RWPE2 (cell line): ENCODE measurements around the gene PARP16.

Source experiments
- ATAC-seq: fragments of 200-7000 bp; cut with Tn5 transposase; 3 replicates; pipeline ENCODE4 v1.9.1; 2021; ENCODE audit warnings: low read depth
- DNase-seq: peaks from one replicate; pipeline ENCODE4 v3.0.0-alpha.2; 2020; ENCODE audit warnings: low spot score
- H3K27ac ChIP-seq: fragments of 450-650 bp; 2 replicates; pipeline ENCODE4 v1.5.1; 2017; ENCODE audit warnings: mild to moderate bottlenecking; ENCODE audit not compliant: poor library complexity, severe bottlenecking
- H3K27me3 ChIP-seq: fragments of 250-450 bp; sonication (Bioruptor Pico); 2 replicates; pipeline ENCODE4 v1.5.1; 2021; ENCODE audit warnings: mild to moderate bottlenecking, moderate library complexity; ENCODE audit not compliant: insufficient read depth, poor library complexity, severe bottlenecking
- H3K36me3 ChIP-seq: fragments of 250-450 bp; sonication (Bioruptor Pico); 2 replicates; pipeline ENCODE4 v1.5.1; 2020; ENCODE audit warnings: low read depth, mild to moderate bottlenecking, moderate library complexity
- H3K4me1 ChIP-seq: fragments of 250-450 bp; sonication (Bioruptor Pico); 2 replicates; pipeline ENCODE4 v1.5.1; 2021; ENCODE audit warnings: mild to moderate bottlenecking, moderate library complexity; ENCODE audit not compliant: insufficient read depth, poor library complexity, severe bottlenecking
- H3K4me3 ChIP-seq: fragments of 250-450 bp; sonication (Bioruptor Pico); 2 replicates; pipeline ENCODE4 v1.5.1; 2021; ENCODE audit warnings: mild to moderate bottlenecking, moderate library complexity; ENCODE audit not compliant: severe bottlenecking
- H3K9me3 ChIP-seq: fragments of 250-450 bp; sonication (Bioruptor Pico); 2 replicates; pipeline ENCODE4 v1.5.1; 2021; ENCODE audit warnings: mild to moderate bottlenecking, moderate library complexity; ENCODE audit not compliant: severe bottlenecking
- CTCF ChIP-seq: fragments of 450-650 bp; IDR thresholded peaks from one replicate; pipeline ENCODE4 v1.5.1; 2017; ENCODE audit warnings: mild to moderate bottlenecking, moderate library complexity; ENCODE audit not compliant: poor library complexity, severe bottlenecking

PARP16 gene

GRCh38 chr15:65209701-65210643, 76.7 kb downstream of the PARP16 start:
- Histone ChIP-seq H3K4me3 (no peak overlapping the region), H3K27ac (no peak overlapping the region), H3K4me1 (no peaks in the 10 kb centered on the region), H3K36me3 (no peaks in the 10 kb centered on the region), H3K9me3 (no peaks in the 10 kb centered on the region), H3K27me3 (no peaks in the 10 kb centered on the region)
- TF ChIP-seq CTCF: no peak
- ATAC-seq: no peak
- no peak for DNase-seq

- Histone ChIP-seq H3K4me3 (no peak overlapping the region), H3K9me3 (no peaks in the 10 kb centered on the region), H3K4me1 (no peaks in the 10 kb centered on the region), H3K27ac (no peak overlapping the region), H3K36me3 (no peaks in the 10 kb centered on the region), H3K27me3 (no peaks in the 10 kb centered on the region)
- TF ChIP-seq CTCF: no peak
- DNase-seq: peak; percentile 24
- no peak for ATAC-seq
These were observed 78.0 kb downstream of the PARP16 start for GRCh38 chr15:65208647-65209046.
